Measurements from ENCODE around the gene PLA2G4E.

The PLA2G4E gene

GRCh38 chr15:41932511-41933289 lies 88.1 kb downstream of the PLA2G4E start:
- DNase-seq = no peak

GRCh38 chr15:41932101-41932500 lies 88.7 kb downstream of the PLA2G4E start:
- no peak for DNase-seq
